SK-N-SH (cell line): ENCODE measurements around the gene PSMB2. TPM values are rescaled to one million over a fixed set of nuclear protein-coding genes. Genes with fewer than 3 reads are reported as not detected.

Experiments used
- CTCF ChIA-PET: fragments of 300-600, 350-600 bp; formaldehyde crosslinking; extraction: SDS; loops from one replicate; lab custom pipeline; 2021; lab: Yijun Ruan, JAX
- POLR2A ChIA-PET: fragments of 350-600 bp; sonication (Branson Sonifier 250); formaldehyde crosslinking; extraction: SDS; loops from one replicate; lab custom pipeline; 2020; ENCODE audit warnings: antibody characterized with exemption, inconsistent platforms; lab: Yijun Ruan, JAX
- DNase-seq: peaks from one replicate; pipeline ENCODE4 v3.0.0; 2012
- H2AFZ ChIP-seq: fragments of 200-600 bp; sonication (generic); 2 replicates; pipeline ENCODE4 v1.8.1; 2016; ENCODE audit warnings: antibody characterized with exemption, mild to moderate bottlenecking, low read depth
- H3F3A ChIP-seq: fragments of 200-600 bp; sonication (generic); replicated peaks from 2 replicates; pipeline ENCODE3; 2016; ENCODE audit warnings: antibody characterized with exemption, mild to moderate bottlenecking; ENCODE audit not compliant: insufficient read depth
- H3K27ac ChIP-seq, 2 experiments: fragments of 200-500 bp in 1 of 2; fragments of 200-600 bp in 1 of 2; sonication (Bioruptor generic) in 1 of 2; sonication (generic), shearing (Covaris generic) in 1 of 2; 2 replicates each; pipeline versions ENCODE4 v1.5.1 to v1.6.1; 2014 to 2016; ENCODE audit warnings: low read depth in 2 of 2, inconsistent platforms in 1 of 2, low read length in 1 of 2, mild to moderate bottlenecking in 1 of 2, mixed read lengths in 1 of 2
- H3K27me3 ChIP-seq: fragments of 200-600 bp; sonication (generic), shearing (Covaris generic); 2 replicates; pipeline ENCODE4 v1.6.1; 2016; ENCODE audit warnings: mixed run types; ENCODE audit not compliant: insufficient read depth
- H3K36me3 ChIP-seq, 2 experiments: fragments of 200-500 bp in 1 of 2; fragments of 200-600 bp in 1 of 2; sonication (Bioruptor generic) in 1 of 2; sonication (generic) in 1 of 2; replicated peaks in 1 of 2; 2 replicates each; pipeline versions ENCODE3 to v1.5.1; 2014 to 2016; ENCODE audit warnings: low read length in 1 of 2, mild to moderate bottlenecking in 1 of 2; ENCODE audit not compliant: insufficient read depth in 2 of 2, control insufficient read depth in 1 of 2
- H3K4me1 ChIP-seq, 2 experiments: fragments of 200-500 bp in 1 of 2; fragments of 200-600 bp in 1 of 2; sonication (Bioruptor generic) in 1 of 2; sonication (generic), shearing (Covaris generic) in 1 of 2; 2 replicates each; pipeline versions ENCODE4 v1.5.1 to v1.6.1; 2014 to 2016; ENCODE audit warnings: low read depth in 1 of 2, low read length in 1 of 2, mixed run types in 1 of 2; ENCODE audit not compliant: insufficient read depth in 2 of 2, control insufficient read depth in 1 of 2
- H3K4me2 ChIP-seq: fragments of 200-600 bp; sonication (generic), shearing (Covaris generic); 2 replicates; pipeline ENCODE4 v1.6.1; 2017; ENCODE audit warnings: mixed run types
- H3K4me3 ChIP-seq, 2 experiments: fragments of 200-500 bp in 1 of 2; fragments of 200-600 bp in 1 of 2; sonication (Bioruptor generic) in 1 of 2; sonication (generic), shearing (Covaris generic) in 1 of 2; 2 replicates each; pipeline versions ENCODE4 v1.5.1 to v1.8.1; 2014 to 2016; ENCODE audit warnings: low read depth in 2 of 2, inconsistent platforms in 1 of 2, low read length in 1 of 2, mild to moderate bottlenecking in 1 of 2, mixed read lengths in 1 of 2, moderate library complexity in 1 of 2
- H3K79me2 ChIP-seq: fragments of 200-600 bp; sonication (generic); 2 replicates; pipeline ENCODE4 v1.8.1; 2017; ENCODE audit warnings: mild to moderate bottlenecking; ENCODE audit not compliant: insufficient read depth
- H3K9ac ChIP-seq: fragments of 200-600 bp; sonication (generic); 2 replicates; pipeline ENCODE4 v1.6.1; 2017; ENCODE audit warnings: mixed run types
- H3K9me2 ChIP-seq: fragments of 200-600 bp; sonication (generic); 2 replicates; pipeline ENCODE4 v1.6.1; 2017; ENCODE audit warnings: mixed run types
- H3K9me3 ChIP-seq: fragments of 200-600 bp; sonication (generic); 2 replicates; pipeline ENCODE4 v1.6.1; 2017; ENCODE audit warnings: mixed run types, mild to moderate bottlenecking, moderate library complexity
- H4K20me1 ChIP-seq: fragments of 200-600 bp; sonication (generic); 2 replicates; pipeline ENCODE4 v1.6.1; 2017; ENCODE audit warnings: mild to moderate bottlenecking, mixed run types; ENCODE audit not compliant: insufficient read depth
- CHD2 ChIP-seq: fragments of 150-350 bp; IDR thresholded peaks from 2 replicates; pipeline ENCODE4 v1.6.1; 2018; ENCODE audit warnings: low read length; ENCODE audit not compliant: partially characterized antibody
- MEF2A ChIP-seq: IDR thresholded peaks from 2 replicates; pipeline ENCODE4 v1.4.0; 2012; ENCODE audit warnings: low read depth, borderline replicate concordance
- RCOR1 ChIP-seq: fragments of 150-350 bp; IDR thresholded peaks from 2 replicates; pipeline ENCODE4 v1.6.1; 2017; ENCODE audit warnings: antibody characterized with exemption, low read length
- WGBS: methylation state at CpG from one replicate; pipeline ENCODE4 v1.1.6; 2017; ENCODE audit warnings: low lambda C conversion rate; 5-methylcytosine and 5-hydroxymethylcytosine counted together
- polyA plus RNA-seq, 3 experiments: library from polyadenylated mRNA; depleted of rRNA; stranded (reverse); fragments of >200 nt; gene quantifications; 2 replicates each; pipeline ENCODE4 v1.2.3, GENCODE V29; 2012
- TF ChIP-seq, protein P1 (sequence below): IDR thresholded peaks from 2 replicates; pipeline ENCODE4 v1.4.0; 2012; ENCODE audit warnings: low read depth, borderline replicate concordance
- TF ChIP-seq, protein P2 (sequence below): fragments of 150-350 bp; IDR thresholded peaks from 2 replicates; pipeline ENCODE4 v1.6.1; 2016; ENCODE audit warnings: mild to moderate bottlenecking, low read depth, low read length

Gene PSMB2
- polyA plus RNA-seq, 1 of the 3 experiments (the other 2 are of a cell fraction): 83.5 TPM

GRCh38 chr1:35599411-35599810 lies 41.9 kb downstream of the PSMB2 start (continued):
- TF ChIP-seq, protein P1, sequence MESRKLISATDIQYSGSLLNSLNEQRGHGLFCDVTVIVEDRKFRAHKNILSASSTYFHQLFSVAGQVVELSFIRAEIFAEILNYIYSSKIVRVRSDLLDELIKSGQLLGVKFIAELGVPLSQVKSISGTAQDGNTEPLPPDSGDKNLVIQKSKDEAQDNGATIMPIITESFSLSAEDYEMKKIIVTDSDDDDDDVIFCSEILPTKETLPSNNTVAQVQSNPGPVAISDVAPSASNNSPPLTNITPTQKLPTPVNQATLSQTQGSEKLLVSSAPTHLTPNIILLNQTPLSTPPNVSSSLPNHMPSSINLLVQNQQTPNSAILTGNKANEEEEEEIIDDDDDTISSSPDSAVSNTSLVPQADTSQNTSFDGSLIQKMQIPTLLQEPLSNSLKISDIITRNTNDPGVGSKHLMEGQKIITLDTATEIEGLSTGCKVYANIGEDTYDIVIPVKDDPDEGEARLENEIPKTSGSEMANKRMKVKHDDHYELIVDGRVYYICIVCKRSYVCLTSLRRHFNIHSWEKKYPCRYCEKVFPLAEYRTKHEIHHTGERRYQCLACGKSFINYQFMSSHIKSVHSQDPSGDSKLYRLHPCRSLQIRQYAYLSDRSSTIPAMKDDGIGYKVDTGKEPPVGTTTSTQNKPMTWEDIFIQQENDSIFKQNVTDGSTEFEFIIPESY: no peak
- TF ChIP-seq, protein P2, sequence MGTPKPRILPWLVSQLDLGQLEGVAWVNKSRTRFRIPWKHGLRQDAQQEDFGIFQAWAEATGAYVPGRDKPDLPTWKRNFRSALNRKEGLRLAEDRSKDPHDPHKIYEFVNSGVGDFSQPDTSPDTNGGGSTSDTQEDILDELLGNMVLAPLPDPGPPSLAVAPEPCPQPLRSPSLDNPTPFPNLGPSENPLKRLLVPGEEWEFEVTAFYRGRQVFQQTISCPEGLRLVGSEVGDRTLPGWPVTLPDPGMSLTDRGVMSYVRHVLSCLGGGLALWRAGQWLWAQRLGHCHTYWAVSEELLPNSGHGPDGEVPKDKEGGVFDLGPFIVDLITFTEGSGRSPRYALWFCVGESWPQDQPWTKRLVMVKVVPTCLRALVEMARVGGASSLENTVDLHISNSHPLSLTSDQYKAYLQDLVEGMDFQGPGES: no peak

- Histone ChIP-seq H3K4me3 (no peak overlapping the region), H3K4me1 (peaks cover 0 to 4% of the 10 kb centered on the region in 2 experiments; a peak in 1 of 4 replicates), H3K4me2 (no peak overlapping the region), H3F3A (peaks cover 5% of the 10 kb centered on the region), H2AFZ (no peak overlapping the region), H3K27me3 (no peaks in the 10 kb centered on the region), H3K9me3 (no peaks in the 10 kb centered on the region), H3K36me3 (peaks cover 29 to 35% of the 10 kb centered on the region in 2 experiments), H3K79me2 (peaks cover 6% of the 10 kb centered on the region; the same call in 1 of the 2 replicates), H4K20me1 (no peaks in the 10 kb centered on the region), H3K27ac (0 out of 4 replicates have a peak overlapping the region, but pooled peaks of 1 of the 2 experiments have one; percentile 6), H3K9me2 (no peaks in the 10 kb centered on the region), H3K9ac (no peak overlapping the region)
- no peak for DNase-seq
- ChIA-PET CTCF (interaction anchor here (0.7 to 1.5 kb wide), 3 partner anchors 30 to 128 kb away, joined by 3 read pairs; no protein-coding TSS in a partner anchor), POLR2A (no interaction called here)
- TF ChIP-seq CHD2: peak; percentile 10
- TF ChIP-seq MEF2A: no peak
- 67% methylated on average over 1 of the region's 2 CpGs for WGBS
Measured at GRCh38 chr1:35598895-35599294, 42.4 kb downstream of the PSMB2 start.

DNA sequence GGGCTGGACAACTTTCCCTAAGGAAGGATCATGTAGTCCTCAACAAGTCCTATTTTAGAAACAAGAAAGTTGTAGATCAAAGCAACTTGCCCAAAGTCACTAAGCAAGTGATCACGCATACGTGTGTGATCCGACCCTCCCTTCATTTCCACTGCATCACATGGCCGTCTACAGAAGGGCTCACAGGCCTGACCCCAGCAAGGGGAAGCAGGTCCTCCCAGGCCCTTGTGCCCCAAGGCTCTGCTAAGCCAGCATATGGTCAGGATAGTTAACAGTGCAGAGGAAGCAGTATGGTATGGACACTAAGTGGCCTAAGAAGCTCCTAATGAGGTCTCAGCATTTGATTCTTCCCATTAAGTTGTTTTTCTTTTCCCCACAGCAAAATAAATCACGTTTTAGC lies 43.5 kb downstream of the PSMB2 start:
- CTCF ChIA-PET: interaction anchor here (0.6 kb wide), 1 partner anchor 21 kb away, joined by 3 read pairs; no protein-coding TSS in a partner anchor

More for the DNA sequence above, 43.5 kb downstream of the PSMB2 start:
- peaks cover 24 to 25% of the 10 kb centered on the region in 2 experiments for H3K36me3 ChIP-seq
- H3K27ac ChIP-seq: no peak overlapping the region
- no peaks in the 10 kb centered on the region for H3K79me2 ChIP-seq
- 96% methylated on average over 5 of the region's 5 CpGs for WGBS
- H4K20me1 ChIP-seq: no peaks in the 10 kb centered on the region
- POLR2A ChIA-PET: no interaction called here
- peaks cover 0 to 4% of the 10 kb centered on the region in 2 experiments; a peak in 1 of 4 replicates for H3K4me1 ChIP-seq
- H3K27me3 ChIP-seq: no peaks in the 10 kb centered on the region
- peaks cover 5% of the 10 kb centered on the region for H3F3A ChIP-seq
- no peak overlapping the region for H3K4me2 ChIP-seq
- H2AFZ ChIP-seq: no peak overlapping the region
- no peaks in the 10 kb centered on the region for H3K9me2 ChIP-seq
- no peak for DNase-seq
- H3K4me3 ChIP-seq: no peak overlapping the region
- no peak for TF ChIP-seq RCOR1
- TF ChIP-seq, protein P2: no peak
- TF ChIP-seq, all 33 proteins: peak for 0
- no peak overlapping the region for H3K9ac ChIP-seq
- H3K9me3 ChIP-seq: no peaks in the 10 kb centered on the region
